ENCODE results near the gene DHX16.

DHX16 gene

GRCh38 chr6:30707281-30707850, 34.6 kb upstream of the DHX16 start:
- Histone ChIP-seq H2AFZ (ENCODE audit: low read depth, low read length, severe bottlenecking) (no peak overlapping the region), H3K36me3 (ENCODE audit: low read length) (peaks cover 2% of the 10 kb centered on the region; the same call in 1 of the 2 replicates), H3K9me3 (ENCODE audit: insufficient read depth, low read length) (no peaks in the 10 kb centered on the region), H3K4me3 (ENCODE audit: insufficient read depth, low read length, poor library complexity, severe bottlenecking) (no peak overlapping the region), H3F3A (ENCODE audit: insufficient read depth) (0 out of 2 replicates have a peak, but pooled peaks cover 4% of the 10 kb centered on the region), H3K27ac (ENCODE audit: low read depth, low read length) (no peak overlapping the region), H3K79me2 (ENCODE audit: insufficient read depth, low read length) (no peaks in the 10 kb centered on the region), H3K27me3 (ENCODE audit: low read length) (no peaks in the 10 kb centered on the region), H3K4me2 (ENCODE audit: low read depth, low read length, poor library complexity, severe bottlenecking) (no peak overlapping the region), H3K9ac (ENCODE audit: low read length) (peak overlapping the region; percentile 13; the same call in 1 of the 2 replicates), H4K20me1 (ENCODE audit: low read depth, low read length) (no peaks in the 10 kb centered on the region), H3K9me2 (replicated peaks; ENCODE audit: insufficient read depth, low read length) (no peaks in the 10 kb centered on the region)
- TF ChIP-seq EZH2phosphoT487 (conservative IDR thresholded peaks at IDR 0.05; ENCODE audit: low read length): no peak
- TF ChIP-seq, protein P1, sequence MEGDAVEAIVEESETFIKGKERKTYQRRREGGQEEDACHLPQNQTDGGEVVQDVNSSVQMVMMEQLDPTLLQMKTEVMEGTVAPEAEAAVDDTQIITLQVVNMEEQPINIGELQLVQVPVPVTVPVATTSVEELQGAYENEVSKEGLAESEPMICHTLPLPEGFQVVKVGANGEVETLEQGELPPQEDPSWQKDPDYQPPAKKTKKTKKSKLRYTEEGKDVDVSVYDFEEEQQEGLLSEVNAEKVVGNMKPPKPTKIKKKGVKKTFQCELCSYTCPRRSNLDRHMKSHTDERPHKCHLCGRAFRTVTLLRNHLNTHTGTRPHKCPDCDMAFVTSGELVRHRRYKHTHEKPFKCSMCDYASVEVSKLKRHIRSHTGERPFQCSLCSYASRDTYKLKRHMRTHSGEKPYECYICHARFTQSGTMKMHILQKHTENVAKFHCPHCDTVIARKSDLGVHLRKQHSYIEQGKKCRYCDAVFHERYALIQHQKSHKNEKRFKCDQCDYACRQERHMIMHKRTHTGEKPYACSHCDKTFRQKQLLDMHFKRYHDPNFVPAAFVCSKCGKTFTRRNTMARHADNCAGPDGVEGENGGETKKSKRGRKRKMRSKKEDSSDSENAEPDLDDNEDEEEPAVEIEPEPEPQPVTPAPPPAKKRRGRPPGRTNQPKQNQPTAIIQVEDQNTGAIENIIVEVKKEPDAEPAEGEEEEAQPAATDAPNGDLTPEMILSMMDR (IDR thresholded peaks at IDR 0.05; ENCODE audit: insufficient read depth, low read length, poor library complexity, severe bottlenecking): no peak

GRCh38 chr6:30705620-30706019, 32.8 kb upstream of the DHX16 start:
- TF ChIP-seq EZH2phosphoT487 (conservative IDR thresholded peaks at IDR 0.05; ENCODE audit: low read length): no peak
- TF ChIP-seq, protein P1 (IDR thresholded peaks at IDR 0.05; ENCODE audit: insufficient read depth, low read length, poor library complexity, severe bottlenecking): no peak

DNA sequence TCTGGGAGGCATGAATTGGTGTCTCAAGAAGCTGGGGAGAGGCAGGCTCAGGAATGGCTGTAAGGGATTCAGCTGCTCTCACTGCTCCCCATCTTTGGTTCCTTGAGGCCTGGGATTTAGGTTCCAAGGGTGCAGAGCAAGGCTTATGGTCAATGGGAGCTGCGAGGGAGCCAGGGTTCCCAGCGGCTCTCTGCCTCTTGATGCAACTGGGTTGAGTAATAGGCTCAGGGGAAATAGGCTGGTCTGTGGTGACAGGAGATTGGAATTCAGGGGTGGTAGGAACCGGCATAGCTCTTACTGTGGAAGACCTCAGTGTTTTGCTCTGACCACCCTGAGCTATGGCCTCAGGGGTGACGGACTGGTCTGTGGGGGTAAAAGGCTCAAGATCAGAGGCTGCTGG, 31.0 kb upstream of the DHX16 start:
- H3K4me2 ChIP-seq (ENCODE audit: low read depth, low read length, poor library complexity, severe bottlenecking): no peak overlapping the region
- H3K36me3 ChIP-seq (ENCODE audit: low read length): peaks cover 4% of the 10 kb centered on the region; the same call in 1 of the 2 replicates
- no peak overlapping the region for H2AFZ ChIP-seq (ENCODE audit: low read depth, low read length, severe bottlenecking)
- H3F3A ChIP-seq (ENCODE audit: insufficient read depth): 0 out of 2 replicates have a peak, but pooled peaks cover 4% of the 10 kb centered on the region
- H3K9ac ChIP-seq (ENCODE audit: low read length): no peak overlapping the region
- H3K27ac ChIP-seq (ENCODE audit: low read depth, low read length): no peak overlapping the region
- TF ChIP-seq, protein P1 (IDR thresholded peaks at IDR 0.05; ENCODE audit: insufficient read depth, low read length, poor library complexity, severe bottlenecking): no peak
- TF ChIP-seq EZH2phosphoT487 (conservative IDR thresholded peaks at IDR 0.05; ENCODE audit: low read length): no peak
- no peaks in the 10 kb centered on the region for H3K9me2 ChIP-seq (replicated peaks; ENCODE audit: insufficient read depth, low read length)
- H3K9me3 ChIP-seq (ENCODE audit: insufficient read depth, low read length): no peaks in the 10 kb centered on the region
- H3K4me3 ChIP-seq (ENCODE audit: insufficient read depth, low read length, poor library complexity, severe bottlenecking): no peak overlapping the region
- no peaks in the 10 kb centered on the region for H4K20me1 ChIP-seq (ENCODE audit: low read depth, low read length)
- no peaks in the 10 kb centered on the region for H3K27me3 ChIP-seq (ENCODE audit: low read length)
- no peaks in the 10 kb centered on the region for H3K79me2 ChIP-seq (ENCODE audit: insufficient read depth, low read length)

More at GRCh38 chr6:30705620-30706019, 32.8 kb upstream of the DHX16 start:
- no peaks in the 10 kb centered on the region for H4K20me1 ChIP-seq (ENCODE audit: low read depth, low read length)
- no peak overlapping the region for H3K27ac ChIP-seq (ENCODE audit: low read depth, low read length)
- H3K27me3 ChIP-seq (ENCODE audit: low read length): no peaks in the 10 kb centered on the region
- H3K9ac ChIP-seq (ENCODE audit: low read length): no peak overlapping the region
- no peaks in the 10 kb centered on the region for H3K79me2 ChIP-seq (ENCODE audit: insufficient read depth, low read length)
- peaks cover 2% of the 10 kb centered on the region; the same call in 1 of the 2 replicates for H3K36me3 ChIP-seq (ENCODE audit: low read length)
- no peak overlapping the region for H2AFZ ChIP-seq (ENCODE audit: low read depth, low read length, severe bottlenecking)
- no peaks in the 10 kb centered on the region for H3K9me2 ChIP-seq (replicated peaks; ENCODE audit: insufficient read depth, low read length)
- no peak overlapping the region for H3K4me3 ChIP-seq (ENCODE audit: insufficient read depth, low read length, poor library complexity, severe bottlenecking)
- no peaks in the 10 kb centered on the region for H3K9me3 ChIP-seq (ENCODE audit: insufficient read depth, low read length)
- no peak overlapping the region for H3K4me2 ChIP-seq (ENCODE audit: low read depth, low read length, poor library complexity, severe bottlenecking)
- H3F3A ChIP-seq (ENCODE audit: insufficient read depth): 0 out of 2 replicates have a peak, but pooled peaks cover 4% of the 10 kb centered on the region
